GM10847 (cell line): Measurements from ENCODE around the gene NKD2.

ENCODE experiments used
- POLR2A ChIP-seq: IDR thresholded peaks from 2 replicates; pipeline ENCODE4 v1.6.1; 2011; ENCODE audit not compliant: insufficient read length; ENCODE audit errors: extremely low read depth

NKD2 gene

GRCh38 chr5:1013238-1013947 lies 4.8 kb downstream of the NKD2 start:
- TF ChIP-seq POLR2A, result no peak

DNA sequence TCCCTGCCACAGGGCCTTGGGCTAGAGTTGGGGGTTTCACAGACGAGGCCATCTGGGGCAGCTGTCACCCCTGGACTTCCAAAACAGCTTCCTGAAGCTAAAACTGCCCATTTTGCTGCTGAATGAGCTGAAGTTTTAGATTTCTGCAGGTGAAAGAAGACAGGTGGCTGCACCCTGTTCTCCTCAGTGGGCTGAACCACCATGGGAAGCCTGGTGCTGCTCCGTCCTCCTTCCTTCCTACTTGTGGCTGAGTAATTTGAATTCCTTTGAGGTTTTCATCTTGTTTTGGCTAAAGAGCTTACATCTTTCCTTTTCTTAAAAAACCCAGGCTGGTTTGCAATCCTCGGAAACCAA lies 5.3 kb downstream of the NKD2 start:
- TF ChIP-seq POLR2A, result no peak

DNA sequence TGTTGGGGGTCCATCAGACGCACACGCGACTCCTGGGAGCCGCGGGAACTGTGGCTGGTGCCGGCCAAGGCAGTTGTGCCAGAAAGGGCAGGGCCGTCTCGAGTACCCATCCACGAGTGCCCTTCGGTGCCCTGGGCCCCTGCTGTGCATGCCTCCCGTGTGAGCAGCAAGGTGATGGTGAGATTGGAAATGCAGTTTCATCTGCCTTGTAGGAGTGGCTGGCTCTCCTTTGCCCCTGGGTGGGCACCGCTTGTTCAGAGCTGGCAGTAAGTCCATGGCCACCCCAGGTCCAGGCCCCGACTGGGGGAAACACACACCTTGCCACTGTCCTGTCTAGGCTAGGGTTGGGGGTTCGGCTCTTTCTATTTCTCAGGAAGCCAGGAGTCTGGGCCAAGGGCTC lies 5.7 kb downstream of the NKD2 start:
- TF ChIP-seq POLR2A, result no peak

GRCh38 chr5:1014781-1015221 lies 6.2 kb downstream of the NKD2 start:
- TF ChIP-seq POLR2A, result no peak

DNA sequence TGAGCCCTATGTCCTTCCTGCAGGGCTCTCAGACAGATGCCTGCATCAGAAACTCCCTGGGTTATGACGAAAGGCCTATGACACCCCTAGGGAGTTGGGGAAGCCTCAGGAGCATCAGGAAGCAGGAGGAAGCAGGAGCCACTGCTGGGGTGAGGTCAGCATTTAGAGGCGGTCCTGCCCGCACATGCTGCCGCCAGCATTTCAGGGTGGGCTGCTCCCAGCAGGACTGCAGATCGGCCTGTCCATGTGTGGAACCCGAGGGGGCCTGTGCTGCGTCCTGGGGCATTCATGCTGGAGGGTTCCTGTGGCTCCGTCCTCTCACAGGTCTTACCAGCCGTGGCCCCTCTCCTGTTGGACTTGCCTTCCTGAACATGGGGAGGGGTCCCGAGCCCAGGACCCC lies 6.9 kb downstream of the NKD2 start:
- TF ChIP-seq POLR2A, result no peak

DNA sequence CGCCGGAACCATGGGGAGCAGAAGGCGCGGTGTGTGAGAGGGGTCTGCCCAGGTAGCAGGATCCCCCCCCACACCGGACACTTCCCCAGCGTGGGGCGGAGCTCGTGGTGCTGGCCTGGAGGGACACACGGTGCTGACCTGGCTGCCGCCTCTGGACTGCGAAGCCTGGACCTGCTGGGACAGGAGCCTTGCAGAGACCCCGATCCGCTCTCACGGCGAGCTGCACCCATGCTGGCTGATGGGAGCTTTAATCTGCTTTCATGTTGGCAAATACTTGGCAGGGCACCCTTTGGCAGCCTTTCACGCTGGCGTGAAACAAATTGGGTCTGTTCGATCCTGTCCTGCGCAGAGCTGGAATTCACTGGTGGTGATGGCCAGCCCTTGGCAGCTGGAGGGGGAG lies 7.4 kb downstream of the NKD2 start:
- no peak for TF ChIP-seq POLR2A

DNA sequence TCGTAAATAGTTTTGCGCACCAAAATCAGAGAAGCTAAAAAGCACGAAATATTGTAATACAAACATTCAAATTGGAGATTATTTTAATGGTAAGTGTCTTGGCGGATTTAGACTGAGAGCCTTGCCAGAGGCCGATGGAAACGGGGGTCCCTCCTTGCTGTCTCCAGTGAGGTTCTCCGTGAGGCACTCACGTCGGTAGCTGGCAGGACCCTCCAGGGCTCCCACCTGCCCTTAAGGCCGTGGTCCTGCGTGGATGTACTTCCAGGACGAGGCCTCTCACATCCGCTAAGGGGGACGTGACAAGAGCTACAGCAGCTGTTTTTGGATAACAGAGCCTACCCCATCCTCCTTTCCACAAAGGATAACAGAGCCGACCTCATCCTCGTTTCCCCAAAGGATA lies 7.9 kb downstream of the NKD2 start:
- TF ChIP-seq POLR2A, result no peak

DNA sequence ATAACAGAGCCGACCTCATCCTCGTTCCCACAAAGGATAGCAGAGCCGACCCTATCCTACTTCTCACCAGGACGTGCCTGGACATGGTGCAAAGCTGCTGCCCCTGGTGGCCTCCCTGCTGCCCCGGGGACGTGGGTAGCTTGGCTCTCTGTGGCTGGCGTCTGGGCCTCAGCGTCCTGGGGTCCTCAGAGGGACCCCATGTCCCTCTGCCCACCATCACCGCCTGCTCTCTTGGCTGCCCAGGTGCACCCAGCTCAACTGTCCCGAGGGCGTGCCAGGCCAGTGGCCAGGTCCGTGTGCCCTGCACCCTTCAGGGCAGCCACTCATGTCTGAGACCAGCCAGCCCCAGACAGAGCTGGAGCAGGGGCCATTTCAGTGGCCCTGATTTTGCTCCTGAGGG lies 8.5 kb downstream of the NKD2 start:
- no peak for TF ChIP-seq POLR2A

GRCh38 chr5:1017691-1018455 lies 9.3 kb downstream of the NKD2 start:
- no peak for TF ChIP-seq POLR2A

- TF ChIP-seq POLR2A, result no peak
Observed at GRCh38 chr5:1018596-1018995, 10.0 kb downstream of the NKD2 start.

DNA sequence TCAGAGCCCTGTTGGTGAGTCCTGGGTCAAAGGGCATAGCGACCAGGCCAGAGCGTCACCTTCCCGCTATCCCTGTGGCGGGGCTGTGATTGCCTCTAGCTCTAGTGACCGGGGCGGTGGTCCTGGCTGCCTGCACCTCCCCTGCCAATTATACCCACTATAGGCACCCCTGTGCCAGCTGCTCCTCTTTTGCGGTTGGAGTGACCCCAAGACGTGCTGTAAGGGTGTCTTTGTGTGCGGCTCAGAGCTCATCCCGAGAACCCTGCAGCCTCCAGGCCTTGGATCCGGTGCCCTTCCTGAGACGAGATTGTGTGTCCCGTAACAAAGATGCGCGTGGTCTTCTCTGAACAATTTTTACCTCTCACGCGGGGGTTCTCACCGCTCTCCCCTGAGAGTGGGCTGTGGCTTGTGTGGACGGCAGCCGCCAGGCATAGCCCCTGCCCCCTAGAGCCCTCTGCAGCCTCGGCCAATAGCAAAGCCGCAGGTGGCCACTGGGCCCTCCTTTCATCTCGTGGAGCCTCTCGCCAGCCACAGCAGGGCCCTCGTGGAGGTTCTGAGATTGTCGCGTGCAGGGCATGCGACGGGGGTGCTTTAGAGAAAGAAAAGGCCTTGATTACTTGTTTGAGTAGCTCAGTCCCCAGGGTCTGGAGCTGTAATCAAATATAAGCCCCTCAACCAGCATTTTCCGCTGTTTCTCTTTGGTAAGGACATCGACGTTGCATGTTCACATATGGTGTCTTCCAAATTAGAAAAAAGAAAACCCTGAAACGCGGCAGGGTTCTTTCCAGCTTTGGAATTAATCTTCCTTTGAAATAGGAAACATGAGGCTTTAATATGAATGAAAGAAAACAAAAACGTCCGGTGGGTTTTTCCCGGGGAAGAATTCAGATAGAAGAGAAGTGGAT lies 10.7 kb downstream of the NKD2 start:
- TF ChIP-seq POLR2A, result no peak

DNA sequence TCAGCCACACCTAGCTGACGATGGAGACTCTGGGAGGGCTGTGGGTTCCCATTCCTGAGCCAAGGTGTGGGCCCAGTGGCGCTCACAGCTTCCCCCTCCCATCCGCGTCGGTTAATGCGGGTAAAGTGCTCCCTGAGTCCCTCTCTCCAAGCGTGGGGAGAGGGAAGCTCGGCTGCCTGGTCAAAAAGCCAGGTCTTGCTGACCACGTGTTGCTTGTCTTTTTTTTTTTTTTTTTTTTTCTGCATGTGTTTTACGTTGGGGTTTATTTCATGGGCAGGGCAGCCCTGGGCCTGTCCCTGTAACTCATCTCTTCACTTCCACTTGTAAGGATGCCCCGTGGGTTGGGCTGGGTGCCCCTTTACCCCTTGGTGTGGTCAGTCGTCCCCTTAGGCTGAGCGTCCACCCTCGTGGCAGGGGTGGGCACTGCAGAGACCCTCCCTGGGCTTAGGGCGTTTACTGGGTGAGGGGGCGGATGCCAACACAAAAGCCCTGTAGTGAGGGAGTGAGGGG lies 11.9 kb downstream of the NKD2 start:
- no peak for TF ChIP-seq POLR2A

DNA sequence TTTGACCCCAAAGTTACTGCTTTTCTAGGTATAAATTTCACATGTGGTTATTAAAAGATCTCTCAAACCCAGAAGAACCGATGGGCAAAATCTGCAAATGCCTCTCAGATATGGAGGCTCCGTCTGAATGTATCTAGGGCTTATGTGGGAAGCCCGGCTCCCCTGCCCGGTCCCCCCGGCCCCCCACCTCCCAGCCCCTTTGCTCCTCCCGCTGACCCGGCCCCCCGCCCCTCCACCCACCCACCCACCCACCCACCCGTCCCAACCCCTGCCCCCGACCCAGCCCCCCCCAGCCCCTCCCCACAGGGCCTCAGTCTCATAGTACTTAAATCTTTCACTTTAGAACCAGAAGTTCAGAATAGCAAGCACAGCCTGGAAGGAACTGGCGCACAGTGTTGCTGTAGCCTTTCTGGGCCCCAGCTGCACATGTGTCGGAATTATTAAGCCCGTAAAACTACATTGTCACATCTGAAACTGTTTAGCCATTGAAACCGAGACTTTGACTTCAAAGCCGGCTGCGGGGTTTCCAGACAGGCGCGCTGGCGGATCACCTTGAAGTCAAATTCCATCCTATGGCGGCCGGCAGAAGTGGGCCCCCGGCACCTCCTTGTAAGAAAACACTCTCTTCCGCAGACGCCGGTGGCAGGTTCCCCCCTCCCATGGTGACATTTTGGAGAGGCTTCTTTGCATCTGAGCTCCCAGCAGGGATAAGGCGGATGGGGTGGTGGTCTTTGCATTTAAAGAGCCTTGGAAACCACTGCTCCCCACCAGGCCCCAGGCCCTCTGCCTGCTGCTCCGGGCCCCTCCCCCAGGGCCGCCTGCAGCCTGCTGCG lies 12.8 kb downstream of the NKD2 start:
- TF ChIP-seq POLR2A, result no peak

DNA sequence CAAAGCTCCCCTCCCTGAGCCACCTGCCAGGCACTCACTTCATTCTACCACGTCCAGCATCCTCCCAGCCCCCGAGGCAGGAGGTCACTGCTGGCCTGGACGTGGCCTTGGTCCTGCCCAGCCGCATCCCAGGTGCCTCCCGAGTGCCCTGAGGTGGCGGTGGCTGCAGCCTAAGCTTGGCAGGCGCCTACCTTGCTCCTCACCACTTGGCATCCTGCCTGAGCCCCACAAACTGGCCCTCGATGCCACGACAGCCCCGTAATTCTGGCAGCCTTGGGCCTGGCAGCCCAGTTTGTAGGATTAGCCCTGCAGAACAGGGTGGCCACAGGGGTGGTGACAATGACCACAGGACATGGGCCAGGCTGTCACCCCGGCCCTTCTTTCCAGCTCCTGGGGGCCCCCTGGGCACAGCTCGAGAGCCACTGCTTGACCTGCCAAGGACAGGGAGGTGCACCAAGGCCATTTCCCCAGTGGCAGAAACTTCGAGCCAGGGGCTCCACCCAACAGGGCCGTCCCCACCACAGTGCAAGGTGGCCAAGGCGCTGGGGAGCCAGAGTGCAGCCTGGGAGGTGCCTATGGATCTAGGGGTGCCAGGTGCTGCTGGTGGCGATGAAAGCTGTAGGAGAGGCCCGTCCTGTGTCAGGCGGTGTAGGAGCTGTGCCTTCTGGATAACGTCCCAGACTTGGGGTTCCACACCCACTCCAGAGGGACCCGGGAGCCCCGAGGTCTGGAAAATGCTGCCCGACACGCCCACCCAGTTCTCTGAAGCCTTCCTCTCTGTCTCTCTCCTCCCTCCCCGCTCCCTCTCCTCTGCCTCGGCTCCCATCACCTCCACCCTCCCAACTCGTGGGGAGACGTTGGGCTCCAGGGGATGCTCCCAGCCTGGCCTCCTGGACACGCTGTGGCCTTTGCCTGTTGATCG lies 18.4 kb downstream of the NKD2 start:
- no peak for TF ChIP-seq POLR2A
